ENCODE results near the gene HOXD9. TPM values are rescaled to one million over a fixed set of nuclear protein-coding genes. Genes with fewer than 3 reads are reported as not detected.

Gene HOXD9
- total RNA-seq, 1 donor from 2014 or later, result 0.29 TPM

DNA sequence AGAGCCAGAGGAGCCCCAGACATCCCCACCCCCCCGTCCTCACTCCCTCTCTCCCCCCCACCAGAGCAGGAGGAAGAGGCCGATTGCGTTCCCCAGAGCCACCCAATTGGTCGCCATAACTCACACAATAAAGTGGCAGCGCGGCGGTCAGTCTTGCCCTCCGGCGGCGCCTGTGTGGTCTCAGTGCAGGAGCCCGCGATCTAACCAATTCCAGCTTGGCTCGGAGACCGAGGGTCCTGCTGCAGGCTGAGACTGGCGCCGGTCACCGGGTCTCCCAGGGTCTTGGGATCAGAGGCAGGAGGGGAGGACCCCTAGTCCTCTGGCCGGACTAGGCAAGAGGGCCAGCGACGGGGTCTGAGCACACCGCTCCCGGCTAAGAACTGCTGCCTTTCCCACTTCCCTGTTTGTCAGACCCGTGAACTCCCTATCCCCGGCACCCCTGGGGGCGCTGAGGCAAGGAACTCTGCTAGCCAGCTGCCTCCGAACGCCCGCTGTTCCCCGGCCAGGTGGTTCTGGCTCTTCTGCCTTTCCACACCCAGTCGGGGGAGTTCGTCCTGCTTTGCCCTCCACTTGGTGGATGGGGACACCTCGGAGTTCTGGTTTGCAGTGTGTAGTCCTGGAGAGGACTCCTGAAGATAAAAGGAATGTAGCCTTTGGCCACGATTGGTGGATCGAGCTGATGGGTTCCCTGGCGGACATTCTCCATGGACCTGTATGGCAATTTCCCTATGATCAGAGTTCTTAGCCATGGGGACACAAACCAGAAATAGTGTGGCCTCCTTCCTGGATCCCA lies 24.0 kb upstream of the HOXD9 start:
- no peak for DNase-seq (ENCODE audit: low read depth)

DNA sequence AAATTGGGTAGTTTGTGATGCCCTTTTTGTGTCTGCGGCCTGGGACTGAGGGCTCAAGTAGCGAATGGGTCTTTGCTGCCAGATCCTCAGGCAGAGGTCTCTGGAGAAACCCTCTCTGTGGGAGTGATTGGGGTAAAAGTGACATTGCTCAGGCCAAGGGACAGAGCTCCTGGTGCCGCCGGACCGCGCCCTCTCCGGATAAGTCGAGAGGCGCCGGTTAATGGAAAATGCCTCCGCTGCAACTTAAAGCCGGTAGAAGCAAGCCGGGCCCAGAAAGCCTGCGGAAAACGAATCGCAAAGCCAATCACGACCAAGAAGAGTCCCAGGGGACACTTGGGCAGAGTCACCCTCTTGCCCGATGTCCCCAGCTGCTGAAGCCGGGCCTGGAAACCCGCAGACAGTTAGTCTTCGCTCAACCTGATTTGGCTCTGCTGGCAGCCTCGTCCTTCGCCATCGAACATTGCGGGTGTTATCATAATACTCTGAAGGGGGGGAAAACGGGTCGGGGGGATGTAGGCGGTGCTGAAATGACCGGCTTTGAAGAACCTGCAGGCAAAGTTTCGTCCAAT lies 23.3 kb upstream of the HOXD9 start:
- no peak for DNase-seq (ENCODE audit: low read depth)

DNA sequence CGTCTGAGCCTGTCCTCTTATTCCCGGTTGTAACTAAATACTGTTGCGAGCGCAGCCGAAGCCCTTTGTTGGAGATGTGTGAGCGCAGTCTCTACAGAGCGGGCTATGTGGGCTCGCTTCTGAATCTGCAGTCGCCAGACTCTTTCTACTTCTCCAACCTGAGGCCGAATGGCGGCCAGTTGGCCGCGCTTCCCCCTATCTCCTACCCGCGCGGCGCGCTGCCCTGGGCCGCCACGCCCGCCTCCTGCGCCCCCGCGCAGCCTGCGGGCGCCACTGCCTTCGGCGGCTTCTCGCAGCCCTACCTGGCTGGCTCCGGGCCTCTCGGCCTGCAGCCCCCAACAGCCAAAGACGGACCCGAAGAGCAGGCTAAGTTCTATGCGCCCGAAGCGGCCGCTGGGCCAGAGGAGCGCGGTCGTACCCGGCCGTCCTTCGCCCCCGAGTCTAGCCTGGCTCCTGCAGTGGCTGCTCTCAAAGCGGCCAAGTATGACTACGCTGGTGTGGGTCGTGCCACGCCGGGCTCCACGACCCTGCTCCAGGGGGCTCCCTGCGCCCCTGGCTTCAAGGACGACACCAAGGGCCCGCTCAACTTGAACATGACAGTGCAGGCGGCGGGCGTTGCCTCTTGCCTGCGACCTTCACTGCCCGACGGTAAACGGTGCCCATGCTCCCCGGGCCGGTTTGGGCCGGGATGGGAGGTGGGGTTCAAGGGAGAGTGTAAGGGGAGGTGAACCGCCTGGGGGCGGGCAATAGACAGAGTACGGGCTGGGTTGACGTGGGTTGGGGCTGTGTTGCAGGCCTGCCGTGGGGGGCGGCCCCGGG lies 22.6 kb upstream of the HOXD9 start, which contains the start of gene HOXD12:
Gene HOXD12, plus strand, starts transcription at position 68 of the 819 bp plus-strand sequence. Its CDS starts 7 bp downstream, at position 75.
- DNase-seq (ENCODE audit: low read depth), result no peak

DNA sequence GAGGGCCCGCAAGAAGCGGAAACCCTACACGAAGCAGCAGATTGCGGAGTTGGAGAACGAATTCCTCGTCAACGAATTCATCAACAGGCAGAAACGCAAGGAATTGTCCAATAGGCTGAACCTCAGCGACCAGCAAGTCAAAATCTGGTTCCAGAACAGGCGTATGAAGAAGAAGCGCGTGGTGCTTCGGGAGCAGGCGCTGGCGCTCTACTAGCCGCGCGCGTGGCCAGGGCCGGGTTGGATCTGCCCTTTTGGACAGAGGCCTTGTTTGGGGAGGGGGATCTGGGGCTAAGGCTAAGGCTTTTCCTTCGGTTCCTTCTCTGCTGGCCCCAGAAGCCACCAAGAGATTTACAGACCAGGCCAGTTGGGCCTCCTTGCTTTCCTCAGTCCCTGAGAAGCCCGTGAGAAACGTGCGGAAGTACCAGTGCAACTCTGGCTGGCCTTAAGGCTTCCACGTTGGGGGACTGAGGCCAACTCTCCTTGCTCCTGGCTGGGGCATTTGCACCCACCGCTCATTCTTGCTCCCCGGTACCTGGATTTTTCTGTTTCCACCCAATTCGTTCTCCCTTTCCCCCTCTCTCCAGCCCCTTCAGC lies 21.9 kb upstream of the HOXD9 start:
- no peak for DNase-seq (ENCODE audit: low read depth)

DNA sequence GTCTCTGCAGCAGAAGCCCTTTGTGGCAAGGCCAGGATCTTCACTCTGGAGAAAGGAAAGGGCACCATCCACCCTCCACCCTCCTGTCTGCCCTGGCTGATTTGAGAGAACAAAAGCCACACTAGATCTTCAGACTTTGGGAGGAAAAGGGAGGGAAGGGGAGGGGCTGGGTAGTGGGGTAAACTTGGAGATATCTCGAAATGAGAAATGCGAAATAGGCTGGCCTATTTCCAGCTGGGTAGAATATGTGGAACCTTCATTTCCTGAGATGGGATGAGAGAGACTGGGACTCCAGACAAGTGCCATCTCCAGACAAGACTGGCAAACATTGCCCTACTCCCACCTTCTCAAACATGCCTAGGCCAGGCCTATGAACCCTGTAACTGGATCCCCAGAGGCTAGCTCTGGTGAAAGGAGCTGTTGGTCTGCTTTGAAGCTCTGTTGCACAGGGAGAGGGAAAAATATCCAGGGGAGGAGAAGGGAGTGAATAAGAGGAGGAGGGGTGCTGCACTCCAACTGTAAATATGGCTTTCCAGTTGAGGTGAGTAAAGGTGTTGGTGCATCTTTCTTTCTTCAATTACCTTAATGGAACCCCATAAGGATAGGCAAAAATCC lies 21.2 kb upstream of the HOXD9 start:
- no peak for DNase-seq (ENCODE audit: low read depth)

DNA sequence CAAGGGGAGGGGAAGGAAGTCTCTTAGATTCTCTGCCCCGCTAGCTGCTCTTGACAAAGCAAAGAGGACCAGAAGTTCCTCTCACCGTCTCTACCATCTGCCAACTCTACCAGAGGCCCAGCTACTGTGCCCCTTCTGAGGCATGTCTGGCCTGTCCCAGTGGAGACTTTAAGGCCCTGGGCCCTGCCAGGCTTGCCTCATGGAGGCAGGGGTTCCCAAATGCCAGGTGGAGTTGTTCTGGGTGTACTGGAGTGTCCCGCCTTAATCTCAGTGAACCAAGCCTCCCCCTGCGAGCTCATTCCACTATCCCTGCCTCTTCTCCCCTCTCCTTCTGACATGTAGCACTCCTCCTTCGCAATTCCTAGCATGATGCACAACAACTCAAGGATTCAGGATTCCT lies 20.7 kb upstream of the HOXD9 start:
- no peak for DNase-seq (ENCODE audit: low read depth)

DNA sequence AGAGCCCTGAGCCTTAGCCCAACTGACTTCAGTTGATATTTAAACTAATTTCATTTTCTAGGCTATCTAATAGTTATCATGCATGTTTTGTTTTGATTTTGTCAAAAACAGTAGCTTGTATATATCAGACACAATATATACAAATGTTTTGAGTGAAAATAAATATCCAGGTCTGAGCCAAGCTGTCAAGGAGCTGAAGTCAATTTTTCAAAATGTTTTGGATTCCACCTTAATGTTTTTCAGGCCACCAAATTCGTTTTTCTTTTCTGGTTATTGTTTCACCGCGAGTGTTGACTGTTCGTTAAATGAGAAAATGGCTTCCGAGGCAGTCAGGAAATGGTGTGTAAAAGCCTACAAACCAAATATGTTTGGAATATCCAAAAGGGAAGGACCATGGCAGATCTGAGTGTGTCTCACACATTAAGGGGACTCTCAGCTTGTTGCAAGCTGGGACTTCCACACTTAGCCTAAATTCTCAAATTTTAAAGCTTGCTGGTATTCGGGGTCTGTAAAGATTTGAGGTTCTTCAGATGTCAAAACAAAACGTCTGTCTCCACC lies 20.1 kb upstream of the HOXD9 start:
- DNase-seq (ENCODE audit: low read depth), result no peak

DNA sequence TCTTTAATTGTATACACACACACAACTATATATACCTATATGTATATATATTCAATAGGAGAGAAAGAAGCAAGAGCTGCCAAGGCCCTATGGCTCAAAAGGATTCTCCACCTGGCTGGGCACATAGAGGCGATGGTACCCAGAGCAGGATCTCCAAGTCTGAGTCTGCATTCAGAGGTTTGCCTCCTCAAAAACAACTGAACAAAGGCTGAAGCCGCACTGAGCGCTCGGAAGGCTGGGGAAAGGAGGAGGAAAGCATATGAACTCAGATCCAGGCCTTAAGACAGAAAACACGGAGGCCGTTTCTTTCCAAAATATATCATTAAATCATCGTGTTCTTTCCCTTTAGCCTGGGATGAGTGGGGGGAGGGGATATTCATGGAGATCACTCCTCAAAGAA lies 19.3 kb upstream of the HOXD9 start:
- DNase-seq (ENCODE audit: low read depth), result no peak

DNA sequence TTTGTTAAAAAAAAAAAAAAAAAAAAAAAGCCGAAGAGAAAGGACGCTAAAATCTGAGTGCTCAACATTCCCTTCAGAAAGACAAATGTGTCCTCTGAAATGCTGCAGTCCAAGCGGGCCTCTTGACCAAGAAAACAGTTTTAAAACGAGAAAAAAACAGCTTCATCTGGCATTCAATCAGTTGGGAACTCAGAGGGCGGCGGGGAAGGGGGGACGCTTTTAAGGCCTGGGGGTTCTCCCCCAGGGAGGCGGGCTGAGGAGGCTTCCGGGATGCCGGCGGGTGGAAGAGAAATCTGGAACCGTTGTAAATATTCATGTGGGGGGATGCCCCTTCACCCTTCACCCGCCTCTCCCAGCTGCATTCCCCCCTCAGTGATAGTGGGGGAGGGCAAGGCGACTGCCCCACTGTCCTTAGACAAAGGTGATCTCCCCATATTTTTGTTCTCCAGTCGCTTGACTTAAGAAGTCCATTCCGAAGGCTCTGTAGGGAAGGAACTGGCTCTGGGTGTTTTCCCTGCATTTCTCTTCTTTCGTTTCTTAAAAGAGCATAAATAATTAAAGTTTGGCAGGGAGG lies 18.7 kb upstream of the HOXD9 start:
- no peak for DNase-seq (ENCODE audit: low read depth)

DNA sequence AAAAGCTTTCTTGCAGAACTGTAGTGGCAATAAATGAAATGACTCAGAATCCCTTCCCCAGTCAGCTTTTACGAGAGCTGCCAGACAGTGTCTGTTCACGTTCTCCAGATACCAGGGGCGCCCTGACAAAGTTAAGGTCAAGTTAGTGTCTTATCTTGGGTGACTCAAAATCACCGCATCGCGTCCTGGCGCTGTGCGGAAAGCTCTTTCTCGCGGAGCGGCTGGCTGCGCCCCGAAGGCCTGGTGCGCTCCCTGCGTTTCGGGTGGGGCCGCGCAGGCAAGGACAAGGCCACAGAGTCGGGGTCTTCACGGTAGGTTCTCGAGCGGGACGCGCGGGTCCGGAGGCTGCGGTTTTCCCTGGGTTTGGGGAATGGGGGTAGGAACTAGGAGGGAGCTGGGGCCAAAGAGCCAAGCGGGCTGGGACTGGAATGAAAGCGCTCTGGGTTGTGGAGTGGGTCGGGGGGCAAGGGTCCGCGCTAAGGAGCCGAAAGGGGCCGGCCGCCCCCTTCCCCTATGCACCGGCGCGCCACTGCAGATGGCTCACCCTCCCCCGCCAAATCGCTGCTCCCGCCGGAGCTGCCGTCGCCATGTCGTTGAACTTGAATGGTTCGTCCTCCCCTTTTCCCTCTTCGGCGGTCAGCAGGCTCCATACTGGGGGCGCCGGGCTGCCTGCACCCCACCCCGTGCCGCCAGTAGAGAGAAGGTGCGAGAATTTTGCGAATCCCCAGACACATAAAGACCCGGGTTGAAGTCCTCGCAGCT lies 18.0 kb upstream of the HOXD9 start:
- no peak for DNase-seq (ENCODE audit: low read depth)

DNA sequence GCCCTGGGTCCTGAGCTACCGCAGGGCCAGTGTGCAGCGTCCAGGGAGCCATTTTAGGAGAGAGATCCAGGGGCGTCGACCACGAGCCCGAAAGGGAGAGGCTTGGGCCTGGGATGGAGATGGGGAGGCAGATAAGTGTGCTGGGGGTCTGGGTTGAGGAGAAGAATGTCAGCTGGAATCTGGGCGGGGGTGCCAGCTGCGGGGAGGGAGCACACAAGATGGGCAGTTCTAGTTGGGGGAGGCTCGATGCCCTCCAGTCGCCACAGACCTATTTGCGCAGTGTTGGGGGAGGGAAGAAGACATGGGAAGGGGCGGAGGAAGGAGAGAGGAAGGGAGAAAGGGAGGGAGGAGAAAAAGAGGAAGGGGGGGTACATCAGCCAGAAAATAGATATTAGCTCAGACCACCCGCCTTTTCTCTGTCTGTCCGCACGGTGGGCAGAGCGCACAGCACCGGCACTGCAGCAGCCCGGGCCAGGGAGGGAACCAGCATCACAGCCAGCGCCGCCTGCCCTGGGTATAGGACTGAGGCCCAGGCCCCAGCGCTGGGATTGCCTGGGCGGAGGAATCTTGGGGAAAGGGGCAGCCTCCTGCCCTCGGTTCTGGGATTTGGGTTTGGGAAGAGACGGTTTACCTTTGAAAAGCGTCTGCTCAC lies 17.3 kb upstream of the HOXD9 start:
- no peak for DNase-seq (ENCODE audit: low read depth)

DNA sequence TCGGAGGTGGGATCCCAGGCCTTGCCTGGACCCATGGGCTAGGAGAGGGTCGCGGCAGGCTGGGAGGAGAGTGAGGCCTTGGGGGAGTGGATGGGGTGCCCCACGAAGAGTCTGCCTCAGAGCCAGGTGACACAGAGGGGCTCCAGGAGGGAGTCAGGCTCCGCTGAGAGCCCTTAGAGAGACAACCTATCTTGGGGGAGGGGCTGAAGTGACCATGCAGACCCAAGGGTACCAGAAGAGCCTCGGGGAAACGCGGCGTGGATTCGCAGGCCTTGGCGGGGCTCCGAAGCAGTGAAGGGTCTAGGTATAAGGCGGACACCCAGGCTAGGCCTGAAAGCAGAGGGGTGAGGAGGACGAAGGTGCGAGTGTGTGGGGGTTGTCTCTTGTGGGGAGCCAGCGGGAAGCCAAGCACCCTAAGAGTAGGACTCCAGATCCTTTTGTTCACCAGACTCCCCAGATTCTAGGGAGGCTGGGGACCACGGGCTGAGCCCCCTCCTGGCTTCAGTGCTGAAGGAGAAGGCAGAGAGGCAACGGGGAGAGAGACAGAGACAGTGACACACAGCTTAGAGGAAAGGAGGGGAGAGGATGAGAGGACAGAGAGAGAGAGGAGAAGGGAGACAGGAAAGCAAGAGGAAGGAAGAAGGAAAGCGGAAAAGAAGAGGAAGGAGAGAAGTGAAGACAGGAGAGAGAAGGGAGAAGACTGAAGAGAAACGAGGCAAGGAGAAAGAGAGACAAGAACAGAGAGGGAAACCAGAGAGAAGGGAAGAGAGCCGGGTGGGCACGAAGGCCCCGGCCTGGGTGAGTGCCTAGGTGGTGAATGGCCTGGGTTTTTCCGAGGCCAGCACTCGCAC lies 16.6 kb upstream of the HOXD9 start:
- no peak for DNase-seq (ENCODE audit: low read depth)

DNA sequence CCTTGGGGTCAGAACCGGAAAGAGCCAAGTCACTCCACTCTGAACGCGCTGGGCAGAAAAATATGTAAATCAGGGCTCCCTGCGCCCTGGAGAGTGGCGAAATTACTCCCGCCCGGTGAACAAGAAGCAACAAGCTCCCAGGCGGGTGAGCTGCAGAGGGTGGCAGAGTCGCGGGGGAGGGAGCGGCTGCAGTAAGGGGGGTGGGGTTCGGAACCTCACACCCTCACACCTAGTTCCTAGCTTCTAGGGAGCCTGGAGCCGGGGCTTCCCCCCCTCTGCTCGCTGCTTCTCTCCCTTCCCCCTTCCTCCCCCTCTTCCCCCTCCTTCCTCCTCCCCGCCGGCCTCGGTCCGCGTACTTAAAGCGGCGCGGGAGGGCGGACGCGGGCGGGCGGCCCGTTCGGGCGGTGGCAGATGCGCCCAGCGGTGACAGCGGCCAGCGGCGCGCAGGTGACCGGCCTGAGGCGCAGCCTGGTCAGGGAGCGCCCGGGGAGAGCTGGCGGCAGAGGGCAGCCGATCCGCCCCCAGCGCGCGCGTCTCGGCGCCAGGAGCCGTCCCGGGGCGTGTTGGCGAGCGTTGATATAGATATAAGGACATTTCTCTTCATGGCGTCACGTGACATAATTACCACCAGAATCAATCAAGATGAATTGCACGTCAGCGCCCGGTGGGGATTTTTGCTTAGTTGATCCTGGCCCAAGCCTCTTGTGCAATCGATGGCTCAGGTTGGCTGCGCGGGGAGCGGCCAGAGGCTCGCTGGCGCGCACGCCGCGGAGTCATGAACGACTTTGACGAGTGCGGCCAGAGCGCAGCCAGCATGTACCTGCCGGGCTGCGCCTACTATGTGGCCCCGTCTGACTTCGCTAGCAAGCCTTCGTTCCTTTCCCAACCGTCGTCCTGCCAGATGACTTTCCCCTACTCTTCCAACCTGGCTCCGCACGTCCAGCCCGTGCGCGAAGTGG lies 15.7 kb upstream of the HOXD9 start, which contains the start of gene HOXD11:
Gene HOXD11, plus strand, starts transcription at position 700 of the 959 bp plus-strand sequence. Its CDS starts 76 bp downstream, at position 776.
- no peak for DNase-seq (ENCODE audit: low read depth)

DNA sequence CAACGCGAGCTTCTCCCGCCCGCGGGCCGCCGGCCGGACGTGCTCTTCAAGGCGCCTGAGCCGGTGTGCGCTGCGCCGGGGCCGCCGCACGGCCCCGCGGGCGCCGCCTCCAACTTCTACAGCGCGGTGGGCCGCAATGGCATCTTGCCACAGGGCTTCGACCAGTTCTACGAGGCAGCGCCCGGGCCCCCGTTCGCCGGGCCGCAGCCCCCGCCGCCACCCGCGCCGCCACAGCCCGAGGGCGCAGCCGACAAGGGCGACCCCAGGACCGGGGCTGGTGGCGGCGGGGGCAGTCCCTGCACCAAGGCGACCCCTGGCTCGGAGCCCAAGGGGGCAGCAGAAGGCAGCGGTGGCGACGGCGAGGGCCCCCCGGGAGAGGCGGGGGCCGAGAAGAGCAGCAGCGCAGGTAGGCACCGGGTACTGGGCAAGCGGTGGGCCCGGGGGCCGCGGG lies 14.8 kb upstream of the HOXD9 start:
- no peak for DNase-seq (ENCODE audit: low read depth)

DNA sequence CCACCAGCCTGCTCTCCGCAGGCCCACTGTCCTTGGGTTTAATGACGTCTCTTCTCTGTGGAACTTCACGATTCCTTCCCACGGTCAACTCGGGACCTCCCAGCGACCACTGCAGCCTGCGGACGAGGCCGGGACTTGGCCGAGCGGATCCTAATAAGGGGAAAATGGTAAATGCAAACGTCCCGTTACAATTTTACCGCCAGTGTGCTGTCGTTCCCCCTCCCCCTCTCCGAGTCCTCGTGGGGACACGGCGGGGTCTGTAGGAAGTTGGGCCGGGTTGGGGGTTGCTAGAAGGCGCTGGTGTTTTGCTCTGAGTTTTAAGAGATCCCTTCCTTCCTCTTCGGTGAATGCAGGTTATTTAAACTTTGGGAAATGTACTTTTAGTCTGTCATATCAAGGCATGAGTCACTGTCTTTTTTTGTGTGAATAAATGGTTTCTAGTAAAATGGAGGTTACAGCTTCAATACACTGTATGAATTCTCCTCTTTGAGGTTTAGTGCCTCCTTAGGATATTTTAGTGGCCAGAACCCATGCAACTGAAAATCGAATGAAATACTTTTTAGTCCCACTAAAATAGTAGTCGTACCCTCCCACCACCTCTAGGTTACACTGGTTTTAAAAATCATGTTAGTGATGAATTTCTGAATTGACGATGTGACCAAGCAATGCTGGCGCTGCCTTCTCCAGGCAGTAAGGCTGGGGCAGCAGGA lies 13.2 kb upstream of the HOXD9 start:
- DNase-seq (ENCODE audit: low read depth), result no peak

DNA sequence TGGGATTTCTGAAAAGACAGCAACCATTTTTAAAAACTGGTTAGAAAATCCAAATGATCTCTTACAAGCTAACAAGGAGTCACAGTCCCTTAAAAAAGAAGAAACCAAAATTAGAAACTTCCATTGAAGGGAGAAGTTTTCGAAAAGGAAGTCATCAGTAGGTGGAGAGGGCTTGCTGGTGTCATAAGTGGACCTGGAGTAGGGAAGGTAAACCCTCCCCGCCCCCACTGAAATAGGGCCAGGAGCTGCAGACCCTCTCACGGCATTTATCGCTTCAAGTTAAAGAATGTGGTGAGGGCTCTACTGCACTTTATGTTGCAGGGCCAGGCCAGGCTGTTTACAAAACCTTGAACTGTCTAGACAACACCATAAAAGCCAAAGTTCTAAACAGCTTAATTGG lies 12.6 kb upstream of the HOXD9 start:
- DNase-seq (ENCODE audit: low read depth), result no peak
